AML-193 (cell line): Measurements from ENCODE around the gene TBC1D22A.

Experiments
- DNase-seq, 2 experiments: peaks; one replicate each; lab custom pipeline; 2025; lab: John Stamatoyannopoulos, UW

The TBC1D22A gene

GRCh38 chr22:47082505-47082904 lies 320.1 kb downstream of the TBC1D22A start:
- no peak for DNase-seq

DNA sequence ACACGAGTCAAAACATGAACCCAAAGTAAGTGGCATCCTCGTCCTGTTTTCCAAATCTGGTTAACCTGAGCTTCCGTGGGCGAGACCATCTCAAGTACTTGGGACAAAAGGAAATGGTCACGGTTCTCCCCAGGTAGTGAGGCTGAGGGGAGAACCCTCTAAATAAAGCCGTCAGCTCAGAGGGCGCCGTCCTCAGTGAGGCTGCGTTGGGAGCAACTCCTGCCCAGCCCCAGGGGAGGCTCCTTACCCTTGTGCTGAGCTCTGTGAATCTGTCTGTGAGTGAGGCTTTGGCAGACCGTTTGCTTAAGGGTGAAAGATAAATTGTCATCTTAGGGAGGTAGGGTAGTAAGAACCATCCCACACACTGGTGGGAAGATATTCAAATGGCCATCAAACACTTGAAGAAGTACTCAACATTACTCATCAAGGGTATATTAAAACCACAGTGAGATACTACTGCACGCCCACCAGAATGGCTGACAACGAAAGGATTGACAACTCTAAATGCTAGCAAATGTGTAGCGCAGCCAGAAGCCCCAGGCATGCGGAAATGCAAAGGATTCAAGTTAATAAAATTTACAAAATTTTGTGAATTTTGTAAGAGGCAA lies 321.0 kb downstream of the TBC1D22A start:
- DNase-seq: no peak

DNA sequence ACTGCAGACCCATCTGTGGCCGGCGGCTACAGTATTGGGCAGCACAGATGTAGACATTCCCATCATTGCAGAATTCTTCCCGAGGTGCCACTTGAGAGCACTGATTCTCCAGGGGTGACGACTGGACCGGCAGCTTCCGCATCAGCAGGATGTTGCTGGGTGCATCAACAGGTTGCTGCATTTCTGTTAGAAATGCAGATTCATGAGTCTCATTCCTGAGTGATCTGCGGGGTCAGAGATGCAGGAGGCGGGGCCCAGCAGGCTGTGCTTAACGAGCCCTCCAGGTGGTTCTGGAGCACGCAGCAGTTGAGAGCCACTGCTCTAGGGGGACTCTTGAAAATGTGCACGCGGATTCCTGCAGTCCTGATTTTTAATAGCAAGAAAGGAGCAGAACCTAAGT lies 321.8 kb downstream of the TBC1D22A start:
- no peak for DNase-seq

DNA sequence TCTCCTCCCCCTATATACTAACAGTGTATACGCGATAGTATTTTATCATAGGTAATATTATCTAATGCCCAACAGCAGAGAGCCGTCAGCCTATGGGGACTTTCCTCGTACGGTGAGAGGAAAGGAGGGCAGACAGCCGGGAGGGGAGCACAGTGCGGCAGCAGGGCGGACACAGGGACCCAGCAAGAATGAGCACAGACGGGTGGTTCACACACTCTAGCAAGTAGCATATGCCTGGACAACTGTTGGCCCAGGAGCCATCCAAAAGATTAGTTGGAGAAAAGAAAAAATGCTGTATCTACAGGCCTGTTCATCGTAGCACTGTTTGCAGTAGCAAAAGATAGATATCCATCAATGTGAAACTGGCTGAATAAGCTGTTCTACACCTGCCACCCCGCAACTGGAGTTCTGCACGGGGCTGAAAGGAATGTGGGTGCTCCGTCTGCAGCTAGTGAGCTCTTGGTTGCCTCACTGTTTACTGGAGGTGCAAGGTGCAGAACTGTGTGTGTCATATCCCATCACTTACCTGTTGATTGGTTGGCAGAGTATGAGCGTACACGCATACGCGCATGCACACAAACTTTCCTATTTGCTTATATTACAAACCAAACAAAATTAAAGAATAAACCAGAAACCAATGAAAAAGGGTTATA lies 324.3 kb downstream of the TBC1D22A start:
- no peak for DNase-seq

- DNase-seq: no peak
Observed at GRCh38 chr22:47088480-47089158, 326.2 kb downstream of the TBC1D22A start.

DNA sequence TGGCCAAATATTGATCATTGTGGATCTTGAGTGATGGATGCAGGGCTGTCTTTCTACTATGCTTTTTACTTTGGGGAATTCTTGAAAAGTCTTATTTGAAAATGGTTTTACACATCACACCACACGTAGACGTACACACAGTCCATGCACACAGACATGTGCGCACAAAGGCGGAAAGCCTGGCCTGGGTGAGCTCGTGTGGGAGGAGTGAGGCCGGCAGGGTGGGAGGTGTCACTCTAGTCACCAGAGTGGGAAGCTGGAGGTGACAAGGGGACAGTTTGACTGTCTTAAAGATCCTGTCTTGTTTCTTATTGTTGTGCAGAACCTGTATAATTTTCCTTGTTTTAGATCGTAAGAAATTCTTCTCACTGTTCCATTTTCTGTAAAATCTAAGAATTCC lies 326.9 kb downstream of the TBC1D22A start:
- DNase-seq: no peak

DNA sequence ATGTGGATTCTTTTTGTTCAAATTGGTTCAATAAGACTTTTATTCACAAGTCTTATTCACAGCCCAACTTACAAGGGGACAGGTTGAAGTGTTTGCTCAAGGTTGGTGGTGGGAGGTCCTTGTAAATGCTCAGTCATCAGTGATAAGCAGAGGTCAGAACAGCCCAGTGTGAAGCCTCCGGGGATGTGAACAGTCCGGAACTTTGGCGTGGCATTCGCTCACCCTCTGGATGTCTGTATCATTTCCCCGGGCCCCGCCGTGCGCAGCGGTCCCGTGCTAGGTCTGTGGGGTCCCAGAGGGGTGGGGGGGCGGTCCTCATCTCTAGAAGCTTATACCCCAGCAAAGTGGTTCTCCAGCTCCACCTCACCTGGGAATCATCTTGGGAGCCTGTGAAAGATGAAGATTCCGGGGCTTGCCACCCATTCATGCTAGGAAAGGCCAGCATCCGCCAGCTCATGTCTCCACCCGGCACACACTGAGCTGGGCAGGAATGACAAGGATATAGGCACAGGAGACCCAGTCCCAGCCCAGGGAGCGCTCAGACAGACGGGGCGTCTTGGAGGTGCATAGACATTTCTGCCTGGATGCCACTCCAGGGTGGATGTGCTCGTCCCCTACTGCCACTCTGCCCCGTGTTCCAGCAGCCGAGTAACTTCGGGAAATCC lies 327.5 kb downstream of the TBC1D22A start:
- no peak for DNase-seq

- no peak for DNase-seq
Observed at GRCh38 chr22:47090591-47091245, 328.3 kb downstream of the TBC1D22A start.

DNA sequence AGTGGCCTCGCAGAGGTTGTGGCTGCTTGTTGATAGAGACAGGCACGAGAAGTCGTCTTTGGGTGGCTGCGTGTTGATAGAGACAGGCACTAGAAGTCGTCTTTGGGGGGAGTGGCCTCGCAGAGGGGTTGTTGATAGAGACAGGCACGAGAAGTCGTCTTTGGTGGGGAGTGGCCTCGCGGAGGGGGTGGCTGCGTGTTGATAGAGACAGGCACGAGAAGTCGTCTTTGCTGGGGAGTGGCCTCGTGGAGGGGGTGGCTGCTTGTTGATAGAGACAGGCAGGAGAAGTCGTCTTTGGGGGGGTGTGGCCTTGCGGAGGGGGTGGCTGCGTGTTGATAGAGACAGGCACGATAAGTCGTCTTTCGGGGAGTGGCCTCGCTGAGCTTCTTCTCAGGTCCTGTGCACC lies 328.8 kb downstream of the TBC1D22A start:
- no peak for DNase-seq

DNA sequence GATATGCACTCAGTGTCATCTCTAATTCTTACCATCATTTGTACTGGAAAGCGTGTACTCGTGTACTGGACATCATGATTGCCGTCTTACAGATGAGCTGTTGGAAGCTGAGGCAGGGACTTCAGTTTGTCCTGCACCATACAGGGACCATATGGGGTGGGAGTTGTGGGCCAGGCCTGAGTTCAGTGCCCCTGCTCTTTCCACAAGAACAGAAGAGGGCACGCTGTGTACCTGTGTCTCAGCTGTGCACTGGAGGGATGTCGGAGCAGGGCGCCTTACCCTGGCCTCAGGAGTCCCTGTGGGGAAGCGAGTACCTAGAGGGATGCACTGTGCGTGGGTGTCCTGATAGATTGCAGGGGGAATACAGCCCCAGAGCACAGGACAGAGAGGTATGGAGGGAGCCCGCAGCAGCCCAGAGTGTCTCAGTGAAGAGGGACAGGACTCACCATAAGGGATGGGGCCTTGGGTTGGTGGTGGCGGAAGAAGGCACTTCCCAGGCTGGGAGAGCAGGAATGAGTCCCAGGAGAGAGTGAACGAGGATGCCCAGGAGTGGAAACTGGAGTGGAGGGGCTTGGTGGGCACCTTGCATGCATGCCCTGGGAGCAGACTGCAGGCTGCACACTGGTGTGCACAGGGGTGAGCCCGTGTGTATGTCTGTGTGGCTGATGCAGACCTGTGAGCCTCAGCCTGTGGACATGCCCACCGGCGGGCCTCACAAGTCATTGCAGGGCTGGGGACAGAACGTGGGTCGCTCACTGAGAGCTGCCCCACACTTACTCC lies 329.7 kb downstream of the TBC1D22A start:
- DNase-seq: no peak

DNA sequence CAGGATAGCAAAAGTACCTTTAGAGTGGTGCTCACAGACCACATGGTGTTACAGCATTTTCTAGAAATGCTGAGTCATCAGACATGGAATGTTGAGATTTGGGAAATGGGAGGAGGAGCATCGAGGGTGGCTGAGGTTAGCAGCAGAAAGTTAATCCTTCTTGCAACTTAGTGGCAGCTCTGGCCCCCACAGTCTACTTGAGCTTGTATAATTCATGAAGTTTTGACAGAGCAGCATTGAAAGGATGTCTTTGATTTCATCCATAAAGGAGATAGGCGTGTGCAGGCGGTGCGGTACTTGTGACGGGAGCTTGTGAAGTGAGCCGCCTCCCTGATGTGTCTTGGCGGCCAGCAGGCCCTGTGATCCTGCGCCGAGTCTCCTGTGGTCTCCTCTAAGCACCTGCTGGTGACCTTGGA lies 330.5 kb downstream of the TBC1D22A start:
- DNase-seq: no peak

- DNase-seq: no peak
Observed at GRCh38 chr22:47093720-47094119, 331.3 kb downstream of the TBC1D22A start.

- DNase-seq: no peak
Observed at GRCh38 chr22:47094861-47095330, 332.4 kb downstream of the TBC1D22A start.

DNA sequence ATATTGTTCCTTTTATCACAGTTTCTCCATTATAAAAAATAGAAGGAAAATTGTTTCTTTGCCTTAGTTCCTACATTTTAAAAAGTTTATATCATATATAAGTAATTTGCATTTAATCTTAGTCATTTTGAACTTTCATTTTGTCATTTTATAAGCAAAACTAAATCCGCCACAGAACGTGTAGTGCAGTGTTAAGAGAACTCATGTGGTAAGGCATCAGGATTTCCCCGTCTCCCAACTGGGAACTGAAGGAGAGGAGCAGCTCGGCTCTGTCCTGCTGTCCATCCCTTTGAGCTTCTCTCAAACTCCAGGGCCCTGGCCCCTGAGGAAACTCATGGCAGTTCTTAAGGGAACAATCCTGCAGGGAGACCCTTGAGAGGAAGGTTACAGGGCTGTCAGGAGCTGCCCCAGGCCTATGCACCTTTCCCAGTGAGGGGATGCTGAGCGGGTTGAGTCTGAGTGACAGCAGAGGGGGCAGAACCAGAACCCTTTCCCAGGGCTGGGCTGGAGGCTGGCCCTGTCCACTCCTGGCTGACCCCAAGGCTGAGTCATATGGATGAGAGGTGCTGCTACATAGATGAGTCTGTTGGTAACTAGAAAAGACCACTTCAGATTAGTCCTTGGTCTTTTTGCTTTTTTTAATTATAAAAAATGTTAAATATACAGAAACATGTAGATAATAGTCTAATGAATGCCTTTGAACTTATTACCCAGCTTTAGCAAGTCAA lies 333.1 kb downstream of the TBC1D22A start:
- no peak for DNase-seq

DNA sequence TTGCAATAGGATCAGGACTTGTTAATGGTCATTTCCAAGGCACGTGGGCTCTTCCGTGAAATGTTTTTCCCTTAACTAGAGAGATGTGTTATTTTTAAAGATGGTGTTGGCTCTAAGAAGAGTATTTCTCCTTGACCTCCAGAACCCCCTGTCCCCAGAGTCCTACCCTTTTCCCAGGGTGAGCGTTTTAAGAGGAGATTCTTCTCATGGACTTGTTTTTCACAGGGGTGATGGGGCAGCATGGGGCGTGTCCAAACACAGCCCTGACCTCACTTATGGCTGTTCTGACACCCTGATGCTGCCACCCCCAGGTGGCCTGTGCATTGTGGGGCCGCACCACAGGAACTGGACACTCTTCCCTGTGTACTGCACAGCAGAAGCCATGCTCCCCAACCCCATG lies 335.7 kb downstream of the TBC1D22A start:
- DNase-seq: no peak

DNA sequence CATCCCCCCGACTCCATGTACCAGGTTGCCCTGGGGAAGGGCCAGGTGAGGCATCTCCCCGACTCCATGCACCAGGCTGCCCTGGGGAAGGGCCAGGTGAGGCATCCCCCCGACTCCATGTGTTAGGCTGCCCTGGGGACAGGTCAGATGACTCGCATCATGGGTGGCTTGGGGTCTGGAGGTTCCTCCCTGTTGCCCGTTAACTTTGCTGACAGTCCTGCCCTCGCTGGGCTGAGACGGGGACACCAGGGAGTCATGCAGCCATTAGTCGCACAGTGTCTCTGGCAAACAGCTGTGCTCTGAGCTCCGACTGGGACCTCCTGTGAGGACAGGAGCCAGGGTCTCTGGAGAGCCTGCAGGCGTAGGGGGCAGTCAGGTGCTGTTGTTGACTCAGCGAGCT lies 336.1 kb downstream of the TBC1D22A start:
- no peak for DNase-seq

DNA sequence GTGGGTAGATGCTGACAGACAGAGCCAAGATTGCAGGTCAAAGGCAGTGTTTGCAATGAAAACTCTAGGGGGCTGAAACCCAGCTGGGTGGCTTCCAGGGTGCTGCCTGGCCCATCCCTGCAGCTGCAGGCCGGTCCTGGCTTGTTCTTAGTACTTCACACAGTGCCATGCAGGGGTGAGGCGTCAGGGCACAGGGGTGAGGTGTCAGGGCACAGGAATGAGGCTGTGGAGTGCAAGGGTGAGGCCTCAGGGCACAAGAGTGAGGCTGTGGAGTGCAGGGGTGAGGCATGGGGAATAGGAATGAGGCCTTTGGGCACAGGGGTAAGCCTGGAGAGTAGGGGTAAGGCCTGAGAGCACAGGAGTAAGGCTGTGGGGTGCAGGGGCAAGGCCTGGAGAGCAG lies 337.6 kb downstream of the TBC1D22A start:
- DNase-seq: no peak

DNA sequence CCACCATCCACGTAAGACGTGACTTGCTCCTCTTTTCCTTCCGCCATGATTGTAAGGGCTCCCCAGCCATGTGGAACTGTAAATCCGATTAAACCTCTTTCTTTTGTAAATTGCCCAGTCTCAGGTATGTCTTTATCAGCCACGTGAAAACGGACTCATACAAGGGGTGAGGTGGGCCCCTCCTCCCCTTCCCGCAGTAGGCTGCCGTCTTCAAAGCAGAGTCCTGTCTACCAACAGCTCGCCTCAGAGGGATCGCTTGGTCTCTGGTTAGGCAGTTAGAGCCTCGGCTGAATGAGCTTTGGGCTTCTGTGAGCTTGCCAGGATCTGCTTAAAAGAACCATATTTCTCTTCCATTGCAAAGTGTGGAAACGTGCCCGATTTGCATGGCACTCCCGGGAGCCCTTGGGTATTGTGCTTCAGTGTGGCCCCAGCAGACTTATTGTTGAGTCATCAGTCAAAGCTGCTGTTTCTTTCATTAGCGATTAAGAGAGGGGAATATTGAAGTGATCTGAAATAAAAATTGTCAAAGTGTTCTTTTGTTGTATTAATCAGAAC lies 338.3 kb downstream of the TBC1D22A start:
- no peak for DNase-seq

GRCh38 chr22:47101321-47101885 lies 339.0 kb downstream of the TBC1D22A start:
- DNase-seq: no peak

DNA sequence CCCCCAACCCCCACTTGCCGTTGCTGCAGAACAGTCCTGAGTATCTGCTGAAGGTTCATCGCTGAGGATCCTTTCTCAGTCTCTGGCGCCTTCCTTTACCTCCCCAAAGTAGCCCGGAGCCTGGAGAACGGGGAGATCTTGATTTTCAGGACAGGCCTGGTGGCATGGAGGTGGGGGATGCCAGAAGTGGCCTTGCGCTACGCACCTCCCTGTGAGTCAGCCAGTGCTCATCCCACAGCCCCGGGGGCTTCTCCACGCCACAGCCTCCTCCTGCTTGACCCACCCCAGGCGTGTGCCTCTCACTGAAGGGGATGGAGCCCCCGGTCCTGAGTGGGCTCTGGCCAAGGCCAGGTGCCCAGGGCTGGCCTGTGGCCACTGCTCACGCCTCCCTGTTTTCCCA lies 339.6 kb downstream of the TBC1D22A start:
- no peak for DNase-seq
